Motor neuron (in vitro differentiated cells): ENCODE data around the gene PITPNC1. TPM values are rescaled to one million over a fixed set of nuclear protein-coding genes. Genes with fewer than 3 reads are reported as not detected.
"Not testable (repeated sequence)": the region's sequence is repeated elsewhere in the genome, so short reads cannot be mapped to it uniquely, and the experiment has no call there.

Source experiments
- ATAC-seq, 8 experiments: fragments of 200-7000 bp; cut with Tn5 transposase; replicated peaks in 6 of 8; 2 replicates each; pipeline ENCODE4 v1.8.0; 2021; ENCODE audit warnings: mild to moderate bottlenecking in 8 of 8, moderate library complexity in 8 of 8
- H3K27ac ChIP-seq, 2 donors: fragments of 250-450 bp; sonication (Bioruptor Pico); 2 replicates each; pipeline ENCODE4 v1.9.0; 2021; ENCODE audit warnings: antibody characterized with exemption in 2 of 2, mild to moderate bottlenecking in 2 of 2, moderate library complexity in 1 of 2
- H3K4me1 ChIP-seq, 2 donors: fragments of 250-450 bp; sonication (Bioruptor Pico); replicated peaks in 1 of 2; 2 replicates each; pipeline ENCODE4 v1.6.1; 2021; ENCODE audit warnings: antibody characterized with exemption in 2 of 2, mild to moderate bottlenecking in 2 of 2, moderate library complexity in 1 of 2
- H3K4me3 ChIP-seq, 5 donors: fragments of 250-450 bp; sonication (Bioruptor Pico); 2 replicates each; pipeline ENCODE4 v1.9.0; 2021; ENCODE audit warnings: antibody characterized with exemption in 5 of 5, mild to moderate bottlenecking in 5 of 5, moderate library complexity in 4 of 5
- WGBS, 10 experiments: fragments of 450-650 bp; shearing (Covaris generic); methylation state at CpG; one replicate each; pipeline ENCODE4 v1.0.0; 2022; 5-methylcytosine and 5-hydroxymethylcytosine counted together
- in situ Hi-C, 9 experiments: fragments of 400-800 bp; cut with MboI; loops; one replicate each; pipeline ENCODE4 v1.15.0; 2021; ENCODE audit warnings: low sequenced_read_pairs in 9 of 9, low pct_unique_long_range_greater_than_20kb in 2 of 9; ENCODE audit not compliant: unreplicated experiment in 9 of 9
- total RNA-seq, 8 experiments: library from RNA; unstranded; fragments of 300-600 nt; gene quantifications; 2 replicates each; pipeline versions ENCODE4 v1.2.3 to v1.2.4, GENCODE V29; 2022

The PITPNC1 gene
- total RNA-seq, 8 experiments from 2014 or later = 8.8 to 67.0 (median 19.7) TPM

GRCh38 chr17:67390646-67391361 is 13.7 kb downstream of the PITPNC1 start:
- Histone ChIP-seq H3K27ac (no peak overlapping the region), H3K4me3 (no peak overlapping the region), H3K4me1 (peaks cover 0 to 3% of the 10 kb centered on the region in 2 donors)
- 39 to 100% (median 78%) methylated on average over 3 to 6 of the region's 9 CpGs; no CpG with 5 or more reads in 1 of the 10 experiments for WGBS, 10 experiments
- ATAC-seq = peak; percentile 27 to 95 (median 65)
- in situ Hi-C loops = loop anchor here in 5 of 9 experiments (25.0 kb wide), 3 partner anchors 96 to 296 kb away; no protein-coding TSS in a partner anchor

- WGBS, 10 experiments = 86 to 100% (median 98%) methylated on average over 2 to 6 of the region's 6 CpGs; no CpG with 5 or more reads in 2 of the 10 experiments
- in situ Hi-C loops = loop anchor here in 5 of 9 experiments (25.0 kb wide), 3 partner anchors 95 to 295 kb away; no protein-coding TSS in a partner anchor
- no peak for ATAC-seq
- no peak overlapping the region for H3K27ac ChIP-seq
- peaks cover 0 to 3% of the 10 kb centered on the region in 2 donors for H3K4me1 ChIP-seq
- H3K4me3 ChIP-seq = no peak overlapping the region
Measured at GRCh38 chr17:67392111-67392510, 15.0 kb downstream of the PITPNC1 start.

GRCh38 chr17:67393809-67394397 is 16.8 kb downstream of the PITPNC1 start:
- in situ Hi-C loops = loop anchor here in 5 of 9 experiments (25.0 kb wide), 3 partner anchors 93 to 293 kb away; no protein-coding TSS in a partner anchor
- Histone ChIP-seq H3K27ac (no peak overlapping the region), H3K4me3 (no peak overlapping the region), H3K4me1 (peaks cover 0 to 3% of the 10 kb centered on the region in 2 donors)
- 75 to 100% (median 92%) methylated on average over 1 to 9 of the region's 9 CpGs; no CpG with 5 or more reads in 2 of the 10 experiments for WGBS, 10 experiments
- no peak for ATAC-seq

GRCh38 chr17:67399676-67400075 is 22.6 kb downstream of the PITPNC1 start:
- H3K4me3 ChIP-seq = no peak overlapping the region
- no peak overlapping the region for H3K27ac ChIP-seq
- ATAC-seq = peak in 1 of 8 experiments; percentile 25
- WGBS, 10 experiments = 40 to 100% (median 88%) methylated on average over 1 to 3 of the region's 3 CpGs; no CpG with 5 or more reads in 1 of the 10 experiments
- in situ Hi-C loops = loop anchor here in 5 of 9 experiments (25.0 kb wide), 3 partner anchors 88 to 288 kb away; no protein-coding TSS in a partner anchor
- no peaks in the 10 kb centered on the region for H3K4me1 ChIP-seq

- ATAC-seq = peak in 3 of 8 experiments; percentile 45 to 90 (median 57)
- Histone ChIP-seq H3K27ac (no peak overlapping the region), H3K4me1 (no peaks in the 10 kb centered on the region), H3K4me3 (no peak overlapping the region)
- WGBS, 10 experiments = 0 to 83% (median 61%) methylated on average over 1 to 6 of the region's 6 CpGs
- in situ Hi-C loops = no loop called here
Measured at GRCh38 chr17:67400193-67400592, 23.1 kb downstream of the PITPNC1 start.

- no peak overlapping the region for H3K4me3 ChIP-seq
- in situ Hi-C loops = no loop called here
- no peaks in the 10 kb centered on the region for H3K4me1 ChIP-seq
- no peak for ATAC-seq
- no peak overlapping the region for H3K27ac ChIP-seq
- WGBS, 10 experiments = 80 to 100% (median 99%) methylated on average over 1 to 8 of the region's 9 CpGs; no CpG with 5 or more reads in 3 of the 10 experiments
Measured at GRCh38 chr17:67401106-67401505, 24.0 kb downstream of the PITPNC1 start.

- in situ Hi-C loops = no loop called here
- Histone ChIP-seq H3K27ac (no peak overlapping the region), H3K4me3 (no peak overlapping the region), H3K4me1 (no peaks in the 10 kb centered on the region)
- peak in 1 of 8 experiments; percentile 45 for ATAC-seq
- WGBS, 10 experiments = 39 to 100% (median 96%) methylated on average over 2 to 11 of the region's 16 CpGs
Measured at GRCh38 chr17:67401598-67402504, 24.8 kb downstream of the PITPNC1 start.

- WGBS, 10 experiments = 90 to 100% (median 100%) methylated on average over 1 to 2 of the region's 2 CpGs; no CpG with 5 or more reads in 1 of the 10 experiments
- Histone ChIP-seq H3K27ac (no peak overlapping the region), H3K4me1 (no peaks in the 10 kb centered on the region), H3K4me3 (no peak overlapping the region)
- ATAC-seq = no peak
- in situ Hi-C loops = no loop called here
Measured at GRCh38 chr17:67403065-67403464, 26.0 kb downstream of the PITPNC1 start.

GRCh38 chr17:67403483-67403882 is 26.4 kb downstream of the PITPNC1 start:
- Histone ChIP-seq H3K27ac (no peak overlapping the region), H3K4me3 (no peak overlapping the region), H3K4me1 (no peaks in the 10 kb centered on the region)
- 59 to 100% (median 95%) methylated on average over 1 to 6 of the region's 6 CpGs; no CpG with 5 or more reads in 1 of the 10 experiments for WGBS, 10 experiments
- ATAC-seq = no peak
- in situ Hi-C loops = no loop called here

- H3K4me1 ChIP-seq, H3K27ac ChIP-seq, in situ Hi-C loops, H3K4me3 ChIP-seq, ATAC-seq: not testable (repeated sequence)
- WGBS, 10 experiments = 56 to 100% (median 100%) methylated on average over 1 to 3 of the region's 3 CpGs; no CpG with 5 or more reads in 5 of the 10 experiments
Measured at GRCh38 chr17:67408455-67408830, 31.4 kb downstream of the PITPNC1 start.

- no peak for ATAC-seq
- H3K4me1 ChIP-seq = peaks cover 4 to 5% of the 10 kb centered on the region in 2 donors
- WGBS, 10 experiments = 40 to 100% (median 94%) methylated on average over 1 to 4 of the region's 4 CpGs; no CpG with 5 or more reads in 5 of the 10 experiments
- no peak overlapping the region for H3K27ac ChIP-seq
- in situ Hi-C loops = no loop called here
- no peak overlapping the region for H3K4me3 ChIP-seq
Measured at GRCh38 chr17:67411397-67411796, 34.3 kb downstream of the PITPNC1 start.

GRCh38 chr17:67412032-67412431 is 35.0 kb downstream of the PITPNC1 start:
- Histone ChIP-seq H3K27ac (no peak overlapping the region), H3K4me1 (peaks cover 4 to 5% of the 10 kb centered on the region in 2 donors), H3K4me3 (no peak overlapping the region)
- ATAC-seq = no peak
- in situ Hi-C loops = no loop called here
- WGBS, 10 experiments = 50 to 100% (median 88%) methylated on average over 1 to 4 of the region's 4 CpGs; no CpG with 5 or more reads in 1 of the 10 experiments
